Upper lobe of right lung (tissue), 1 donor: Measurements from ENCODE around the gene TMEM240. TPM values are rescaled to one million over a fixed set of nuclear protein-coding genes. Genes with fewer than 3 reads are reported as not detected.

Source experiments
- ATAC-seq: fragments of 200-7000 bp; cut with Tn5 transposase; one replicate; pipeline ENCODE4 v1.9.1; 2020; ENCODE audit warnings: mild to moderate bottlenecking, moderate library complexity
- DNase-seq: peaks from one replicate; pipeline ENCODE4 v3.0.0-alpha.2; 2020
- H3K27ac ChIP-seq: fragments of 200-600 bp; one replicate; pipeline ENCODE4 v1.8.0; 2022
- H3K27me3 ChIP-seq: fragments of 200-600 bp; one replicate; pipeline ENCODE4 v1.8.0; 2022; ENCODE audit warnings: mild to moderate bottlenecking
- H3K36me3 ChIP-seq: fragments of 200-600 bp; one replicate; pipeline ENCODE4 v1.8.0; 2022
- H3K4me1 ChIP-seq: fragments of 200-600 bp; one replicate; pipeline ENCODE4 v1.8.0; 2022
- H3K4me3 ChIP-seq: fragments of 200-600 bp; one replicate; pipeline ENCODE4 v1.8.0; 2022; ENCODE audit warnings: mild to moderate bottlenecking
- H3K9me3 ChIP-seq: fragments of 200-600 bp; one replicate; pipeline ENCODE4 v1.8.0; 2022
- intact Hi-C: fragments of 100-400 bp; cut with DNase I; formaldehyde crosslinking; loops from one replicate; pipeline ENCODE4 v1.11.0; 2022
- total RNA-seq: library from RNA; stranded (reverse); fragmentation: NEBNext Ultra II Directional; extraction: Animal tissue kit (Norgen Biotek cat#: 25700); gene quantifications from one replicate; pipeline ENCODE4 v1.2.1, GENCODE V29; 2021
- TF ChIP-seq, protein P1 (sequence below): fragments of 200-600 bp; IDR thresholded peaks from one replicate; pipeline ENCODE4 v1.8.0; 2022; ENCODE audit warnings: antibody characterized with exemption
- donor health status: DM: no; HTN: yes; CAD: no; lungs with severe emphysema.

TMEM240 gene
- total RNA-seq, 1 donor from 2014 or later: 2.9 TPM

DNA sequence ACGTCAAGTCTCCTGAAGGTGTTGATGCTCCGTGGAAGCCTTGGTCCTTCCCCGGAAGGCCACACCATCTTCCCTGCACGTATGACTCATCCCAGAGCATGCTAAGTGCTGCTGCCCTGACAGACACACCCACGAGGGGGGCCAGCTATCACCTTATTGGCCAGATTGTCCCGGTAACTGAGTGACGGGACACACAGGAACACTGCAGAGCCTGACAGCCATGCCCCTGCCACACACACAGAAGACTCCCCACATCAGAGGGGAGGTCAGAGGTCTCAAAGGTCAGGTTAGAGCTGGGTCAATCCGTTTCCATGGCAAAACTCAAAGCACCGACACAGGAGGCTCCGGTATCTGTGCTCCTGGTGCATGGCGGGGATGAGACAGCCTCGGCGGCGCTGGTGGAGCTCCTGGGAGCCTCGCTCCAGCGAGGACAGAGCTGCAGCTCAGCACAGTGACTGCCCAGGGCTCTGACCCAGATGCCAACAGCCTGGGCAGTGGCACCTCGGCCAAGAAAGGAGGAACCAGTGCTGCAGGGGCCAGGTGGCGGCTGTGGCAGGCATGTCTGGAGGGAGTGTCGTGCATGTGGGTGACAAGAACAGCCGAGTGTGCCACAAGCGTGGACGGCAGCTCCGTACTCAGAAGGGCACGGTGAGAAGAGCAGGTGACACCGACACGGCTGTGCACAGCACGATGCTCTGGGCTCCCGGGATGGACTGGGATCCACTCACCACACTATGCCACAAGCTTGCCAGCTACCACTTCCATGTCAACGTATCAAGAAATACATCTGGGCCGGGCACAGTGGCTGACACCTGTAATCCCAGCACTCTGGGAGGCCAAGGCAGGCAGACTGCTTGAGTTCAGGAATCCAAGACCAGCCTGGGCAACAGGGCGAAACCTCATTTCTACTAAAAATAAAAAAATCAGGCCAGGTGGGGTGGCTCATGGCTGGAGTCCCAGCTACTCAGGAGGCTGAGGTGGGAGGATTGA is 14.8 kb upstream of the TMEM240 start:
- Histone ChIP-seq H3K27me3 (no peaks in the 10 kb centered on the region), H3K4me3 (no peak overlapping the region), H3K27ac (no peak overlapping the region), H3K36me3 (peaks cover 4% of the 10 kb centered on the region), H3K9me3 (no peaks in the 10 kb centered on the region), H3K4me1 (no peaks in the 10 kb centered on the region)
- peak; percentile 37 for ATAC-seq
- TF ChIP-seq, protein P1, sequence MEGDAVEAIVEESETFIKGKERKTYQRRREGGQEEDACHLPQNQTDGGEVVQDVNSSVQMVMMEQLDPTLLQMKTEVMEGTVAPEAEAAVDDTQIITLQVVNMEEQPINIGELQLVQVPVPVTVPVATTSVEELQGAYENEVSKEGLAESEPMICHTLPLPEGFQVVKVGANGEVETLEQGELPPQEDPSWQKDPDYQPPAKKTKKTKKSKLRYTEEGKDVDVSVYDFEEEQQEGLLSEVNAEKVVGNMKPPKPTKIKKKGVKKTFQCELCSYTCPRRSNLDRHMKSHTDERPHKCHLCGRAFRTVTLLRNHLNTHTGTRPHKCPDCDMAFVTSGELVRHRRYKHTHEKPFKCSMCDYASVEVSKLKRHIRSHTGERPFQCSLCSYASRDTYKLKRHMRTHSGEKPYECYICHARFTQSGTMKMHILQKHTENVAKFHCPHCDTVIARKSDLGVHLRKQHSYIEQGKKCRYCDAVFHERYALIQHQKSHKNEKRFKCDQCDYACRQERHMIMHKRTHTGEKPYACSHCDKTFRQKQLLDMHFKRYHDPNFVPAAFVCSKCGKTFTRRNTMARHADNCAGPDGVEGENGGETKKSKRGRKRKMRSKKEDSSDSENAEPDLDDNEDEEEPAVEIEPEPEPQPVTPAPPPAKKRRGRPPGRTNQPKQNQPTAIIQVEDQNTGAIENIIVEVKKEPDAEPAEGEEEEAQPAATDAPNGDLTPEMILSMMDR: no peak
- intact Hi-C loops: no loop called here
- DNase-seq: no peak

- no peak overlapping the region for H3K27ac ChIP-seq
- intact Hi-C loops: no loop called here
These were observed 14.1 kb upstream of the TMEM240 start for GRCh38 chr1:1554550-1554925.

DNA sequence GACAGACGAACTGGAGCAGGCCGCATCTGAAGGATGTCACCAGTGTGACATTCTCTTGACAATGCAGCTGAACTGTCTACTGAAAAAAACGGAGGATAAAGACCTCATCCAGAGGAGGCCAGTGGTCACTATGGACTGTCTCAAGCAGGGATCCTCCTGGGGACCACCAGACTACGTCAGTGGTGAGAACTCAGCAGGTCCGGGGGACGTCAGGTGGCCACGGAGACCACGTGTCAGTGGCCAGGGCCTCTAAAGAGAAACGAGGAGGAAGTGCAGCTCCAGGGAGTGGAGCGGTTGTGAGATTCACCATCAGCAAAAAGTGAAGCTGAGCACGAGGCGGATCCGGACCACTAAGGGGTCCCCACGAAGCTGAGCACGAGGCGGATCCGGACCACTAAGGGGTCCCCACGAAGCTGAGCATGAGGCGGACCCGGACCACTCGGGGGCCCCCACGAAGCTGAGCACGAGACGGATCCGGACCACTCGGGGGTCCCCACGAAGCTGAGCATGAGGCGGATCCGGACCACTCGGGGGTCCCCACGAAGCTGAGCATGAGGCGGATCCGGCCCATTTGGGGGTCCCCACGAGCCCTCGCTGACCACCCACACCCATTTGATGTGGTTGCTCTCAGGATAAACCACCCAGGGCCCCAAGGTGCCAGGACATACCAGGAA is 13.5 kb upstream of the TMEM240 start:
- intact Hi-C loops: no loop called here
- no peak overlapping the region for H3K27ac ChIP-seq
- H3K4me1 ChIP-seq: no peaks in the 10 kb centered on the region
- H3K36me3 ChIP-seq: no peaks in the 10 kb centered on the region
- H3K27me3 ChIP-seq: no peaks in the 10 kb centered on the region
- H3K4me3 ChIP-seq: no peak overlapping the region
- ATAC-seq (no peak), DNase-seq (no peak)
- H3K9me3 ChIP-seq: no peaks in the 10 kb centered on the region
- TF ChIP-seq, protein P1: no peak

More at GRCh38 chr1:1554550-1554925, 14.1 kb upstream of the TMEM240 start:
- DNase-seq (no peak), ATAC-seq (no peak)
- TF ChIP-seq, protein P1: no peak
- Histone ChIP-seq H3K4me1 (no peaks in the 10 kb centered on the region), H3K36me3 (no peaks in the 10 kb centered on the region), H3K9me3 (no peaks in the 10 kb centered on the region), H3K4me3 (no peak overlapping the region), H3K27me3 (no peaks in the 10 kb centered on the region)

- intact Hi-C loops: no loop called here
- Histone ChIP-seq H3K4me3 (no peak overlapping the region), H3K4me1 (no peaks in the 10 kb centered on the region), H3K27ac (no peak overlapping the region), H3K9me3 (no peaks in the 10 kb centered on the region), H3K36me3 (no peaks in the 10 kb centered on the region), H3K27me3 (no peaks in the 10 kb centered on the region)
- no peak for DNase-seq
- no peak for ATAC-seq
- TF ChIP-seq, protein P1: no peak
These were observed 11.8 kb upstream of the TMEM240 start for GRCh38 chr1:1552263-1552639.

DNA sequence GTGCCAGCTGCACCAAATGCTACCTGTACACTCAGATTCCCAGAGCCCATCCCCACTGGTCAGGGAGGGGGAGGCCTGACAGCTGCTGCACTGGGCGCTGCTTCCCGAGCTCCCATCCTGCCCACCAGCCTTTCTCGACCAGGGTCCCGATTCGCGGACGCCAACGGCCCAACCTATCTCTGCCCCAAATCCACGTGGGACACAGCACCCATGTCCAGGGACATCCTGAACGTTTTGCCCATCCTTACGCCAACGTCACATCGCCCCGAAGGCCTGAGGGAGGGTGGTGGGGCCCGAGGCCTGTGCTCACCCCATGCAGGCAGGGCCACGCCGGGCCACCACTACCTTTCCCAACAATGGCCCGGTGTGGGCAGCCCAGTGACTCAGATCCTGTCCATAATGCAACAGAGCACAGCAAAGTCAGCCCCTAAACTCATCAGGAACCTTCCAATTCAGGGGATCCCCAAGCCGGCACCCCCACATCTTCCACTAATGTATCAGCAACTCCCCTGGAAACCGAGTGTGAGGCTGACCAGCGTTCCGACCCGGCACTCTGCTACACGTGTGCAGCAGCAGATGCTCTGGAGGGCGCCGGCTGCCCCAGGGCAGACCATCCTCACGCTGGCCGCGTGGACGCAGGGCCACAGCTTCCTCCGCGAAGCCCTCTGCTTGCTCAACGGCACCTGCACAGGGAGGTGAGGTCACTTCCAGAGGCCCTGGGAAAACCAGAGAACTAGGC is 11.3 kb upstream of the TMEM240 start:
- intact Hi-C loops: no loop called here
- Histone ChIP-seq H3K4me3 (no peak overlapping the region), H3K27ac (no peak overlapping the region), H3K4me1 (no peaks in the 10 kb centered on the region), H3K27me3 (no peaks in the 10 kb centered on the region), H3K36me3 (no peaks in the 10 kb centered on the region), H3K9me3 (no peaks in the 10 kb centered on the region)
- DNase-seq (no peak), ATAC-seq (no peak)
- TF ChIP-seq, protein P1: no peak
